HG03571 (cell line): ENCODE measurements around the gene TEX52.

Source experiments
- ATAC-seq: cut with Tn5 transposase; IDR thresholded peaks from one replicate; pipeline ENCODE4 v1.9.1; 2021; ENCODE audit not compliant: unreplicated experiment

Gene TEX52

GRCh38 chr12:2833810-2834209 lies 23.0 kb downstream of the TEX52 start:
- no peak for ATAC-seq

GRCh38 chr12:2833327-2833726 lies 23.5 kb downstream of the TEX52 start:
- no peak for ATAC-seq

DNA sequence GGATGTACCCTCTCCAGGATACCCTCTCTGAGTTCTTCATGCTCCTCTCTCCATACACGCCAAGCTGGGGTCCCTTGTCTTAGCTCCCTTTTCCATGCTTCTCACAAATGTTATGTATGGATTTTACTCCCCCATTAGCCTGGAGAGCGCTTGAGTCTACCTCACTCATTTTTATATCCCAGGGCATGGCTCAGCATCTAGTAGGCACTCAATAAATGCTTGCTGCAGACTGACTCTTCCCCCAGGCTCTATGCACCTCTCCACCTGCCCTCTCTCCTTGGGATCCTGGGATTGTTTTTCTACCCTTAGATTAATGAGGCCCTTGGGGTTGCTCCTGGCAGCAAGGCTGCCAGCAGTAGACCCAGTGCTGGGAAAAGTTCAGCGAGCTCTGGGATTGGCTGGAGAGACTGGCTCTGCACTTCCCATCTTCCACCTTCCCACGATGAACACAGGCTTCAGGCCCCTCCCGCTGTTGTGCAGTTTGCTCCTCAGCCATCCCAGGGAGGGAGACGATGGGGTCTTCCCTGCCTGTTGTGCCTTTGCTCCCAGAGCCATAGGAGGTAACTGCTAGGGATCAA lies 24.2 kb downstream of the TEX52 start:
- no peak for ATAC-seq

DNA sequence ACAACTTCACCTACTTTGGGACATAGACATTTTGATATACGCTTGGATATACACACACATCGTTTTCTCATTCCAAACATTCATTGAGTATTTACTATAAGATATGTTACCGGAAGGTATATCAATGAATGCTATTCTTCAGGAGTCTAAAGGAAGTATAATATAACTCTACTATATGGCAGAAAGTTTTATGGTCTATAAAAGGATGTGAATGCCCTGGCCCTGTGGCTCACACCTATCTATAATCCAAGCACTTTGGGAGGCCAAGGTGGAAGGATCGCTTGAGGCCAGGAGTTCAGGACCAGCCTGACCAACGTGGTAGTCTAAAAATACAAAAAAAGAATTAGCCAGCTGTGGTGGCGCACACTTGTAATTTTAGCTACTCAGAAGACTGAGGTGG lies 27.6 kb downstream of the TEX52 start:
- no peak for ATAC-seq

- ATAC-seq: no peak
Measured at GRCh38 chr12:2826721-2827515, 29.9 kb downstream of the TEX52 start.

GRCh38 chr12:2826036-2826435 lies 30.8 kb downstream of the TEX52 start:
- ATAC-seq: no peak

DNA sequence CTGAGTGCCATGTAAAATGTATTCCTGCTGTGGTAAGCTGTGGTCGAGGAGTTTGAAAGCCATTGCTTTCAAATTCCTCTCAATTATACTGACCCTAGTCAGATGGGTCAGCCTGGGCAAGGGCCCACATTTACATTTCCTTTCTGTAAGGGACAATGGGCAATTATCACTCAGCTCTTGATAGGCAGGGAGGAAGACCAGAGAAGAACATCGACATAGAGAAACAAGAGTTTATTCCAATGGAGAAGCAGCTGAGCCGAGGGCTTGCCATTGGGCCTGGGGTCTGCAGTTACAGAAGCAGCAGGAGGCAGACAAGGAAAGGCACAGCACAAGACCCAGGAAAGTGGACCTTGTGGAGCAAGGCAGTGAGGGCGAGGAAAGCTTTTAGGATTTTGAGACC lies 31.7 kb downstream of the TEX52 start:
- ATAC-seq: no peak

- no peak for ATAC-seq
Measured at GRCh38 chr12:2824541-2824940, 32.3 kb downstream of the TEX52 start.

GRCh38 chr12:2823483-2823882 lies 33.4 kb downstream of the TEX52 start:
- no peak for ATAC-seq

GRCh38 chr12:2820432-2820831 lies 36.4 kb downstream of the TEX52 start:
- no peak for ATAC-seq

GRCh38 chr12:2819810-2820209 lies 37.0 kb downstream of the TEX52 start:
- ATAC-seq: no peak

- no peak for ATAC-seq
Measured at GRCh38 chr12:2813214-2814185, 43.3 kb downstream of the TEX52 start.

DNA sequence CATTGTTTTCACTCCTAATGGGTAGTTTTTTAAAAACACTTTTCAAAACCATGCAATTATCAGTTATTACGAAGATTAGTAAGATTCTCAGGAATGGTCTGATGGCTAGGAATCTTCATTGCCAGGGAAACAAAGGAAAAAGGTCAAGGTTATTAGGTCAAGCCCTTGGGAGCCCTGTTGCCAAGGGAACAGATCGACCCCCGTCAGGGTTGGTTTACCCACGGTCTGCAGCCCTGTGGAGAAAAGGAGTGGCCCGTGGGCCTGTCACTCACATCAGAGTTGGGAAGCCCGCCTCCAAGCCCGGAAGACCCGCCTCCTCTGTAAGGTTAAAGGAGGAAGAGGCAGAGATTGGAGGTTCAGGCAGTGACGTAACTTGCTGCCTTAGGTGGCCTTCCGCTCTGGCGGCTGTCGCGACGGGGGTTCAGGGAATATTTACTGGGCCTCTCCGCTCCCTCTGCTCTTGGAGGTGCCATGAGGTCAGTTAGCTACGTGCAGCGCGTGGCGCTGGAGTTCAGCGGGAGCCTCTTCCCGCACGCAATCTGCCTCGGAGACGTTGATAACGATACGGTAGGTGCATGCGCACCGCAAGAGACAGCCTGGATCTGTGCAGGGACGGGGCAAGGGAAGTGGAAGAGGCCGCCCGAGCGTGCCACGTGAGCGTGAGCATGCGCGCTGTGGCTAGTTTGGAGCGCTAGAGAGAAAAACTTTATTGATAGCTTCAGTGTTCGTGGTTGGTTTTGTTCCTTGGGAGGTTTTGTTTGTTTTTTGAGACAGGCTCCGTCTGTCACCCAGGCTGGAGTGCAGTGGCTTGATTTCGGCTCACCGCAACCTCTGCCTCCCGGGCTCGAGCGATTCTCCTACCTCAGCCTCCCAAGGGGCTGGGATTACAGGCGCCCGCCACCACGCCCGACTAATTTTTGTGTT lies 44.3 kb downstream of the TEX52 start, which contains the start of gene ITFG2:
ITFG2 (plus strand) TSS at position 379 of the 924 bp plus-strand sequence; CDS start at position 472, 93 bp downstream.
- ATAC-seq: peak; percentile 92

DNA sequence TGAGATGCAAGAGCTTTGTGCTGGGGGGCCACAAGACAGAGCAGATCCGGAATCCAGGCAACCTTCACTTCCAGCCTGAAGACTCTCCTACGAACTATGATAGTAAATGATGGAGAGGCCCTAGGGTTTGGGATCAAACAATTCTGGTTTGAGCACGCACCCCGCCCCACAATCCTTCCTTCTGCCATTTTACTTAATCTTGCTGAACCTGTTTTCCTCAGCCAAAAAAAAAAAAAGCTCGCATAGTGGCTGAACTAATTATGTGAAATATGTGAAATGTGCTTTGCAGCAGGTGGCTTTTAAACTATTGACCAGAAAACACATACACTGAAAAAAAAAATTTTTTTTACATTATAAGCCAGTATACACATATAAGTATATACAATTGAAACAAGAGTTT lies 45.0 kb downstream of the TEX52 start:
- ATAC-seq: no peak

DNA sequence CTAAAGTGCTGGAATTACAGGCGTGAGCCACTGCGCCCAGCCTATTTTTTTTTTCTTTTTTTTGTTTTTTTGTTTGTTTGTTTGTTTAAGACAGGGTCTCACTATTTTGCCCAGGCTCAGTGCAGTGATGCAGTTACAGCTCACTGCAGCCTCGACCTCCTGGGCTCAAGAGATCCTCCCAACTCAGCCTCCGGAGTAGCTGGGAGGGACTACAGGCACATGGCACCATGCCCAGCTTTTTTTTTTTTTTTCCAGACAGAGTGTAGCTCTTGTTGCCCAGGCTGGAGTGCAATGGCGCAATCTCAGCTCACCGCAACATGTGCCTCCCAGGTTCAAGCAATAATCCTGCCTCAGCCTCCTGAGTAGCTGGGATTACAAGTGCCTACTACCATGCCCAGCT lies 50.1 kb downstream of the TEX52 start:
- no peak for ATAC-seq

- ATAC-seq: no peak
Measured at GRCh38 chr12:2805143-2805520, 51.7 kb downstream of the TEX52 start.

- ATAC-seq: no peak
Measured at GRCh38 chr12:2804393-2805142, 52.3 kb downstream of the TEX52 start.

GRCh38 chr12:2803635-2804392 lies 53.0 kb downstream of the TEX52 start:
- no peak for ATAC-seq
